Activated T-helper 17 cell treated with anti-CD3 and anti-CD28 coated beads, Interleukin-2, amount 50 U/mL, for 72 hours (primary cell): ENCODE results near the gene MYO6. TPM values are rescaled to one million over a fixed set of nuclear protein-coding genes. Genes with fewer than 3 reads are reported as not detected.
"Not testable (repeated sequence)": the region's sequence is repeated elsewhere in the genome, so short reads cannot be mapped to it uniquely, and the experiment has no call there.

Experiments used
- ATAC-seq: fragments of 150-1000 bp; cut with Tn5 transposase; replicated peaks from 2 replicates; pipeline ENCODE4 v1.10.0; 2021; ENCODE audit warnings: mild to moderate bottlenecking, moderate library complexity
- H3K27ac Mint-ChIP-seq: one replicate; pipeline ENCODE4 v1.8.0; 2022; ENCODE audit warnings: mixed read lengths
- H3K27me3 Mint-ChIP-seq: one replicate; pipeline ENCODE4 v1.8.0; 2022; ENCODE audit warnings: mixed read lengths
- H3K36me3 Mint-ChIP-seq: one replicate; pipeline ENCODE4 v1.8.0; 2022; ENCODE audit warnings: low read depth, mild to moderate bottlenecking, mixed read lengths
- H3K4me1 Mint-ChIP-seq: one replicate; pipeline ENCODE4 v1.8.0; 2022; ENCODE audit warnings: mixed read lengths
- H3K4me3 Mint-ChIP-seq: one replicate; pipeline ENCODE4 v1.8.0; 2022; ENCODE audit warnings: mild to moderate bottlenecking, mixed read lengths
- H3K9me3 Mint-ChIP-seq: one replicate; pipeline ENCODE4 v1.8.0; 2022; ENCODE audit warnings: mixed read lengths
- total RNA-seq, 2 donors: library from RNA; stranded (reverse); gene quantifications; one replicate each; pipeline ENCODE4 v1.2.3, GENCODE V29; 2022

The MYO6 gene
- total RNA-seq, 2 donors from 2014 or later: 3.2 to 4.0 TPM

GRCh38 chr6:75863784-75864183 is 114.7 kb downstream of the MYO6 start:
- peaks cover 19% of the 10 kb centered on the region for H3K36me3 Mint-ChIP-seq
- no peaks in the 10 kb centered on the region for H3K4me1 Mint-ChIP-seq
- no peak overlapping the region for H3K4me3 Mint-ChIP-seq
- H3K27ac Mint-ChIP-seq: no peak overlapping the region
- no peaks in the 10 kb centered on the region for H3K9me3 Mint-ChIP-seq
- no peaks in the 10 kb centered on the region for H3K27me3 Mint-ChIP-seq
- no peak for ATAC-seq

DNA sequence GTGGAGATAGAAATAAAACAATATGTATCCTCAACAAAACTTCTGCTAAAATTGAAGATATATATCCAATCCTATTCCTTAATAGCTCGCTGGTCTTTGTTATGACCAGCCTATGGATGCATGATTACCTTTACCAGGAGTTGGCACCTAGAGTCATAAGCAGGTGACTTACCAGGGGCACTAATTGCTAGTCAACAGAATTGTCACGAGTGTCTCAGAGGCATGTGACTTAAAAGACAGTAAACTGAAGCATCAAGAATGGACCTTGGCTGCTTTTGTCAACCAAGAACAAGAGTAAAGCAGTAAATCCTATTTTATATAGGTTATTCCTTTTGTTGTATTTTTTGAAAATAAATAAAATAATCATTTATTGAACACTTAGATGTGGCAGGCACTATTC is 115.4 kb downstream of the MYO6 start:
- H3K9me3 Mint-ChIP-seq: no peaks in the 10 kb centered on the region
- H3K27ac Mint-ChIP-seq: no peak overlapping the region
- H3K36me3 Mint-ChIP-seq: peaks cover 19% of the 10 kb centered on the region
- H3K4me1 Mint-ChIP-seq: no peaks in the 10 kb centered on the region
- ATAC-seq: no peak
- H3K27me3 Mint-ChIP-seq: no peaks in the 10 kb centered on the region
- no peak overlapping the region for H3K4me3 Mint-ChIP-seq

DNA sequence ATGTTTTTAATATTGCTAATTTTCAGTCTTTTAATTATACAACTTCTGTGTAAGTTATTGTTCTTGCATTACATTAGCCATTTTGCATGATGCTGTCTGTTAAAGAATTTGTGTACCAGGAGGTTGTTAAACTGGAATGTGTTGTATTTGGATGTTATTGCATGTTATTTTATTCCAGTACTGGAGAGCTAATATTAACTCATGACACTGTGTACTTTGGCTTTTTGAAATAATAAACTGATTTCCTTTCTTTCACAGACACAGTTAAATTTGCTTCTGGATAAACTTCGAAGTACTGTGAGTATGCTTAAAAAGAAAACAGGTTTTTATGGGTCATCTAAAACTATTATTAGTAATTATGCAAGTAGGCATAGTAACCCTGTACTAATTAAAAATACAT is 121.3 kb downstream of the MYO6 start:
- no peaks in the 10 kb centered on the region for H3K9me3 Mint-ChIP-seq
- H3K4me1 Mint-ChIP-seq: no peaks in the 10 kb centered on the region
- H3K36me3 Mint-ChIP-seq: peaks cover 19% of the 10 kb centered on the region
- ATAC-seq: no peak
- H3K4me3 Mint-ChIP-seq: no peak overlapping the region
- H3K27me3 Mint-ChIP-seq: no peaks in the 10 kb centered on the region
- H3K27ac Mint-ChIP-seq: no peak overlapping the region

DNA sequence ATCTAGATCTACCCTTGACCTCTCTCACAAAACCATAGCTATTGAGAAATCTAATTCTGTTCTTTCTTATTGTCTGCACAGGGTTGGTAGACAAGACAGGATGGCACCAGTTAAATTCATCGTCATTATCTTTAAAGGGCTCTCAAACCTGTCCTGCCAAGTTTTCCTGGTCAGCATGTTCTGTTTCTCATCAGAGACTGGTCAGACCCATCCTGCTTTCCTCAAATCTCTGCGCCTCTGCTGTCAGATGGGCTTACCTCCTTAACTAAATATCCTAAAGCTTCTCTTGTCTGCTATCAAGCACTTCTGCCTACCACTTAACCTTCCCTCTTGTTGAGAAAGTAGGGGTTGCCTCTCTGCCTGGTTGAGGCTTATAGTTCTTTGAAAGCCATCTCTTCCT is 125.2 kb downstream of the MYO6 start:
- H3K27me3 Mint-ChIP-seq: no peaks in the 10 kb centered on the region
- no peak overlapping the region for H3K27ac Mint-ChIP-seq
- no peaks in the 10 kb centered on the region for H3K36me3 Mint-ChIP-seq
- H3K4me3 Mint-ChIP-seq: no peak overlapping the region
- no peak for ATAC-seq
- no peaks in the 10 kb centered on the region for H3K9me3 Mint-ChIP-seq
- no peaks in the 10 kb centered on the region for H3K4me1 Mint-ChIP-seq

- no peaks in the 10 kb centered on the region for H3K9me3 Mint-ChIP-seq
- no peaks in the 10 kb centered on the region for H3K27me3 Mint-ChIP-seq
- no peak for ATAC-seq
- no peaks in the 10 kb centered on the region for H3K36me3 Mint-ChIP-seq
- H3K4me3 Mint-ChIP-seq: no peak overlapping the region
- H3K4me1 Mint-ChIP-seq: no peaks in the 10 kb centered on the region
- H3K27ac Mint-ChIP-seq: no peak overlapping the region
Measured at GRCh38 chr6:75876152-75876551, 127.1 kb downstream of the MYO6 start.

- H3K27me3 Mint-ChIP-seq: no peaks in the 10 kb centered on the region
- H3K4me3 Mint-ChIP-seq: no peak overlapping the region
- no peaks in the 10 kb centered on the region for H3K4me1 Mint-ChIP-seq
- ATAC-seq: no peak
- H3K36me3 Mint-ChIP-seq: peaks cover 6% of the 10 kb centered on the region
- H3K27ac Mint-ChIP-seq: no peak overlapping the region
- no peaks in the 10 kb centered on the region for H3K9me3 Mint-ChIP-seq
Measured at GRCh38 chr6:75880305-75880704, 131.3 kb downstream of the MYO6 start.

GRCh38 chr6:75882734-75883133 is 133.7 kb downstream of the MYO6 start:
- Mint-ChIP-seq H3K4me1 (no peaks in the 10 kb centered on the region), H3K27me3 (no peaks in the 10 kb centered on the region), H3K4me3 (no peak overlapping the region), H3K9me3 (no peaks in the 10 kb centered on the region), H3K27ac (no peak overlapping the region), H3K36me3 (peaks cover 6% of the 10 kb centered on the region)
- ATAC-seq: peak; percentile 40

GRCh38 chr6:75884822-75885221 is 135.8 kb downstream of the MYO6 start:
- H3K4me1 Mint-ChIP-seq: no peaks in the 10 kb centered on the region
- H3K9me3 Mint-ChIP-seq: no peaks in the 10 kb centered on the region
- H3K36me3 Mint-ChIP-seq: peaks cover 7% of the 10 kb centered on the region
- ATAC-seq: no peak
- no peak overlapping the region for H3K27ac Mint-ChIP-seq
- no peak overlapping the region for H3K4me3 Mint-ChIP-seq
- H3K27me3 Mint-ChIP-seq: no peaks in the 10 kb centered on the region

- no peak for ATAC-seq
- H3K27me3 Mint-ChIP-seq: no peaks in the 10 kb centered on the region
- H3K36me3 Mint-ChIP-seq: peaks cover 6% of the 10 kb centered on the region
- no peak overlapping the region for H3K4me3 Mint-ChIP-seq
- H3K9me3 Mint-ChIP-seq: no peaks in the 10 kb centered on the region
- no peaks in the 10 kb centered on the region for H3K4me1 Mint-ChIP-seq
- H3K27ac Mint-ChIP-seq: no peak overlapping the region
Measured at GRCh38 chr6:75892384-75892783, 143.3 kb downstream of the MYO6 start.

- Mint-ChIP-seq H3K27me3 (no peaks in the 10 kb centered on the region), H3K9me3 (no peaks in the 10 kb centered on the region), H3K36me3 (peaks cover 6% of the 10 kb centered on the region), H3K4me3 (no peak overlapping the region), H3K27ac (no peak overlapping the region), H3K4me1 (no peaks in the 10 kb centered on the region)
- ATAC-seq: no peak
Measured at GRCh38 chr6:75893058-75893775, 144.2 kb downstream of the MYO6 start.

DNA sequence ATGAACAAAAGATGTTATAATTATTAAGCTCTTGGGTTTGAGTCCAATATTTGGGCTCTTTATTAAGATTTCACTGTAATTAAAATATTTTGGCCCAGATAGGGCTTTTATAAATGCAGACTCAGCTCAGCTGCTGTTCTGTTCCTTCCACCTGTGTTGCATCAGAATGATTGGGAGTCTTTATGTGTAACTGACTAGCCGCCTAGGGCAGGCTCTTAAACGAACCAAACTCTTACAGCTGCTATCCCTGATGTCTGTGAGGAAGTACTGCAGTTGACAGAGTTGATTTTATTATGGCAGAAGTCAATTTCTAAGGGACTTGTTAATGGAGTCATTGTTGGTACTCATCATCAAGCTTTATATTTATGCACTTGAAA is 144.7 kb downstream of the MYO6 start:
- ATAC-seq: no peak
- H3K9me3 Mint-ChIP-seq: no peaks in the 10 kb centered on the region
- no peaks in the 10 kb centered on the region for H3K4me1 Mint-ChIP-seq
- H3K27ac Mint-ChIP-seq: no peak overlapping the region
- peaks cover 6% of the 10 kb centered on the region for H3K36me3 Mint-ChIP-seq
- H3K27me3 Mint-ChIP-seq: no peaks in the 10 kb centered on the region
- no peak overlapping the region for H3K4me3 Mint-ChIP-seq

DNA sequence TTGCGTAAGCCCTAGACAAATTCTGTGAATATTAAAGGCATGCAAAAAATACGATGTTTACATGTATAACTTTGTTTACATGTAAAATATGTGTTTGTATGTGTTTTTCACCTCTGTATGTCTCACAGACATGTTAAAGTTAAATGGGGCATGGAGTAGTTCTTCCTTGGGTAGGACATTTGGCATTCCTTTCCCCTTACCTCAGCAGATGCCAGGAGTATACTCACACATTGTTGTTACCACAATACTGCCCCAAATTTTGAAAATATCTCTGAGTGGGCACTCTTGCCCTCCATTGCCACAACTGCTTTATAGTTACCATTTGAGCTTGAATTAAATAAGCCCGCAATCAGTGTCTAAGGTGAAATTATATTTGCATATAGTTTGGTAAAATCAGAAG is 147.5 kb downstream of the MYO6 start:
- Mint-ChIP-seq H3K4me3 (no peak overlapping the region), H3K27ac (no peak overlapping the region), H3K9me3 (no peaks in the 10 kb centered on the region), H3K36me3 (no peaks in the 10 kb centered on the region), H3K4me1 (no peaks in the 10 kb centered on the region), H3K27me3 (no peaks in the 10 kb centered on the region)
- ATAC-seq: no peak

- H3K4me3 Mint-ChIP-seq, ATAC-seq, H3K36me3 Mint-ChIP-seq, H3K9me3 Mint-ChIP-seq, H3K4me1 Mint-ChIP-seq, H3K27me3 Mint-ChIP-seq, H3K27ac Mint-ChIP-seq: not testable (repeated sequence)
Measured at GRCh38 chr6:75900216-75900615, 151.2 kb downstream of the MYO6 start.

GRCh38 chr6:75905129-75905528 is 156.1 kb downstream of the MYO6 start:
- not testable (repeated sequence) for H3K4me3 Mint-ChIP-seq, ATAC-seq, H3K27me3 Mint-ChIP-seq, H3K9me3 Mint-ChIP-seq, H3K4me1 Mint-ChIP-seq, H3K27ac Mint-ChIP-seq, H3K36me3 Mint-ChIP-seq

- no peaks in the 10 kb centered on the region for H3K27me3 Mint-ChIP-seq
- ATAC-seq: no peak
- no peaks in the 10 kb centered on the region for H3K36me3 Mint-ChIP-seq
- H3K9me3 Mint-ChIP-seq: no peaks in the 10 kb centered on the region
- H3K27ac Mint-ChIP-seq: no peak overlapping the region
- no peak overlapping the region for H3K4me3 Mint-ChIP-seq
- H3K4me1 Mint-ChIP-seq: no peaks in the 10 kb centered on the region
Measured at GRCh38 chr6:75906871-75907270, 157.8 kb downstream of the MYO6 start.

DNA sequence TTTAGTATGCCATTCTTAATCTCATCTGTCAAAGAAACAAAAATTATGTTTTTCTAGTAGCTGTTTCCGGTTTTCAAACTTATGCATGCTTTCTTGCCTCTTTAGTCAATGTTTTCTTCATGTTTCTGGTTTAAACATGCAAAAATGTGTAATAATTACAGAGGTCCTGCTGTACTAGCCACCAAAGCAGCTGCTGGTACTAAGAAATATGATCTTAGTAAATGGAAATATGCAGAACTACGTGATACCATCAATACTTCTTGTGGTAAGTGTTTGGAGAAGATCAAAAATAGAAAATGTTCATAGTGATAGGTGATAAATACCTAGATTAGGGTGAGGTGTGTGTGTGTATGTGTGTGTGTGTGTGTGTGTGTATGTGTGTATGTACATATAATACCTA is 158.4 kb downstream of the MYO6 start:
- H3K27ac Mint-ChIP-seq: no peak overlapping the region
- H3K9me3 Mint-ChIP-seq: no peaks in the 10 kb centered on the region

More for the DNA sequence above, 158.4 kb downstream of the MYO6 start:
- H3K4me1 Mint-ChIP-seq: no peaks in the 10 kb centered on the region
- no peaks in the 10 kb centered on the region for H3K27me3 Mint-ChIP-seq
- no peaks in the 10 kb centered on the region for H3K36me3 Mint-ChIP-seq
- H3K4me3 Mint-ChIP-seq: no peak overlapping the region
- no peak for ATAC-seq
